Body of pancreas (tissue), 4 donors: ENCODE measurements around the gene GPX7.

Source experiments
- CTCF ChIP-seq, 7 experiments: fragments of 450-650 bp in 4 of 7; fragments of 200-600 bp in 3 of 7; sonication (generic) in 3 of 7; IDR thresholded peaks; one replicate each; pipeline ENCODE4 v1.5.1; 2016 to 2019; ENCODE audit warnings: antibody characterized with exemption in 7 of 7
- POLR2A ChIP-seq, 3 donors: fragments of 450-650 bp; IDR thresholded peaks; one replicate each; pipeline ENCODE4 v1.6.1; 2016; ENCODE audit warnings: antibody characterized with exemption in 3 of 3, mild to moderate bottlenecking in 2 of 3

DNA sequence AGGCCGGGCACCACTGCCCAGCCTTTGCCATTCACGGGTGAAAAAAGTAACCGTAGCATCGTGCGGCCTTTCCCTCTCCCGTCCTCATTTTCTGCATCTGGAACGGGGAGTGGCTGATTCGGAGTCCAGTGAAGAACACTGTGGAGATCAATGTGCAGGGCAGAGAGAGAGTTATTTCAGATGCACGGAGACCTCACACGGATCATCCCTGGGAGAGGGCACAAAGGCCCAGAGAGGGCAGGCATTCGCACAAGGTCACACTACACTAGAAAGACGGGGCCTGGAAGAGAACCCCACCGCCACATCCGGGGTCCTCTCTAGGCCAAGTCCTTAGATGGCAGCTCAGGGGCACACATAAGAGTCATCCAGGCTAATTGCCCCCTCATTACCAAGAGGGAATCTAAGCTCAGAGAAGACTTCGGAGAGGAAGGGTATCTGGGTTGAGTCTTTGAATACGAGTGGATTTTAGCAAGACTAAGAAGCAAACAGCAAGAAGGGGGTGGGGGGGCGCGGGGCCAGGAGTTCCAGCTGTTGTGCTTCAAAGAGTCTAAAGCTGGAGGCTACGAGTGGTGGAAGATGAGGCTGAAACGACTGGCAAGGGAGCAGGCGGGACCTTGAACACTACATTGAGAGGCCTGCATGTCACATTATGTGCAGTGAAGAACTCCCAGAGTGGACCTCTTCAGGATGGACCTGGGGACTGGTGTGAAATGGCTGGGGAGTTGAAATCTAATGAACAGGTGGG lies 857 bp downstream of the GPX7 start:
- TF ChIP-seq CTCF (IDR thresholded peaks at IDR 0.05) = no peak
- no peak for TF ChIP-seq POLR2A (IDR thresholded peaks at IDR 0.05)
